H1 (cell line): ENCODE measurements around the gene KIDINS220. TPM values are rescaled to one million over a fixed set of nuclear protein-coding genes. Genes with fewer than 3 reads are reported as not detected.
A peak's percentile ranks its signal among the peaks of the same experiment; 100 is the strongest.

Experiments
- CTCF ChIA-PET: fragments of 300-600 bp; sonication (Branson Sonifier 250); formaldehyde crosslinking; loops from one replicate; lab custom pipeline; 2021; ENCODE audit not compliant: partially characterized antibody; lab: Charles Lee
- POLR2A ChIA-PET: fragments of 300-600 bp; sonication (Branson Sonifier 250); formaldehyde crosslinking; loops from one replicate; lab custom pipeline; 2021; ENCODE audit warnings: inconsistent platforms; ENCODE audit not compliant: partially characterized antibody; lab: Charles Lee
- DNase-seq, 2 experiments: peaks; one replicate each; pipeline versions ENCODE4 v3.0.0 to v3.0.0-alpha.2; 2010 to 2022; ENCODE audit warnings: low spot score in 2 of 2, low read depth in 1 of 2, mixed read lengths in 1 of 2
- FAIRE-seq: peaks from 2 replicates; lab custom pipeline; 2011; peaks lifted over from hg19 to GRCh38; lab: Jason Lieb, UNC
- H2AFZ ChIP-seq: 2 replicates; pipeline ENCODE4 v1.8.1; 2012; ENCODE audit warnings: low read length, inconsistent platforms
- H2AK5ac ChIP-seq: 2 replicates; pipeline ENCODE4 v1.6.1; 2013; ENCODE audit warnings: low read depth, low read length
- H2BK120ac ChIP-seq: replicated peaks from 2 replicates; pipeline ENCODE3; 2013; ENCODE audit warnings: low read depth, low read length, inconsistent platforms
- H2BK12ac ChIP-seq: 2 replicates; pipeline ENCODE4 v1.6.1; 2013; ENCODE audit warnings: low read depth, low read length
- H2BK15ac ChIP-seq: 2 replicates; pipeline ENCODE4 v1.6.1; 2013; ENCODE audit warnings: low read length
- H2BK20ac ChIP-seq: 2 replicates; pipeline ENCODE4 v1.6.1; 2013; ENCODE audit warnings: low read length
- H2BK5ac ChIP-seq: 2 replicates; pipeline ENCODE4 v1.6.1; 2013; ENCODE audit warnings: low read depth, low read length
- H3K14ac ChIP-seq: 2 replicates; pipeline ENCODE4 v1.6.1; 2013; ENCODE audit warnings: inconsistent platforms; ENCODE audit not compliant: insufficient read length
- H3K18ac ChIP-seq: 2 replicates; pipeline ENCODE4 v1.6.1; 2013; ENCODE audit warnings: low read length; ENCODE audit errors: extremely low read depth
- H3K23ac ChIP-seq: 2 replicates; pipeline ENCODE4 v1.6.1; 2013; ENCODE audit warnings: inconsistent platforms; ENCODE audit not compliant: insufficient read length
- H3K23me2 ChIP-seq: 2 replicates; pipeline ENCODE4 v1.6.1; 2013; ENCODE audit warnings: low read depth, low read length
- H3K27ac ChIP-seq: 2 replicates; pipeline ENCODE4 v1.6.1; 2011; ENCODE audit warnings: low read depth, low read length, inconsistent platforms
- H3K27me3 ChIP-seq, 4 experiments: replicated peaks in 1 of 4; 1 replicate in 1 of 4; 2 replicates in 3 of 4; pipeline versions ENCODE4 v1.6.1 to v1.8.1; 2011 to 2013; ENCODE audit warnings: low read length in 3 of 4, mild to moderate bottlenecking in 3 of 4, inconsistent platforms in 2 of 4, mixed read lengths in 2 of 4, moderate library complexity in 1 of 4; ENCODE audit not compliant: control insufficient read depth in 3 of 4, insufficient read depth in 3 of 4; ENCODE audit errors: extremely low read depth in 1 of 4
- H3K36me3 ChIP-seq, 4 experiments: 2 replicates each; pipeline versions ENCODE4 v1.6.1 to v1.8.1; 2011 to 2013; ENCODE audit warnings: mild to moderate bottlenecking in 4 of 4, low read length in 3 of 4, moderate library complexity in 2 of 4, control low read depth in 1 of 4, inconsistent platforms in 1 of 4; ENCODE audit not compliant: insufficient read depth in 4 of 4, control insufficient read depth in 2 of 4
- H3K4ac ChIP-seq: replicated peaks from 2 replicates; pipeline ENCODE3; 2013; ENCODE audit warnings: low read length, low read depth, mixed read lengths, inconsistent platforms; ENCODE audit not compliant: insufficient read length
- H3K4me1 ChIP-seq, 4 experiments: replicated peaks in 1 of 4; 1 replicate in 1 of 4; 2 replicates in 3 of 4; pipeline versions ENCODE4 v1.6.1 to v1.8.1; 2011 to 2013; ENCODE audit warnings: low read length in 3 of 4, inconsistent platforms in 2 of 4, mixed read lengths in 1 of 4; ENCODE audit not compliant: insufficient read depth in 4 of 4, control insufficient read depth in 3 of 4
- H3K4me2 ChIP-seq, 2 experiments: 2 replicates each; pipeline versions ENCODE4 v1.6.1 to v1.8.1; 2011 to 2013; ENCODE audit warnings: low read depth in 2 of 2, low read length in 2 of 2, control low read depth in 1 of 2, inconsistent platforms in 1 of 2, mild to moderate bottlenecking in 1 of 2; ENCODE audit not compliant: insufficient read depth in 1 of 2
- H3K4me3 ChIP-seq, 4 experiments: fragments of 200-600, 300-600 bp in 1 of 4; sonication (generic), shearing (Covaris generic), sonication (Bioruptor Twin) in 1 of 4; 2 replicates each; pipeline versions ENCODE4 v1.5.1 to v1.8.1; 2011 to 2016; ENCODE audit warnings: low read length in 4 of 4, low read depth in 3 of 4, control low read depth in 2 of 4, inconsistent platforms in 2 of 4, mild to moderate bottlenecking in 2 of 4, mixed read lengths in 1 of 4, moderate library complexity in 1 of 4; ENCODE audit not compliant: insufficient read depth in 2 of 4; ENCODE audit errors: extremely low read depth in 1 of 4
- H3K56ac ChIP-seq: replicated peaks from 2 replicates; pipeline ENCODE3; 2013; ENCODE audit warnings: low read depth, mild to moderate bottlenecking, mixed read lengths, low read length, inconsistent platforms; ENCODE audit not compliant: insufficient read length
- H3K79me1 ChIP-seq: 2 replicates; pipeline ENCODE4 v1.6.1; 2013; ENCODE audit warnings: low read depth, low read length, control low read depth
- H3K79me2 ChIP-seq, 2 experiments: 2 replicates each; pipeline versions ENCODE4 v1.6.1 to v1.8.1; 2012 to 2013; ENCODE audit warnings: low read length in 2 of 2, mild to moderate bottlenecking in 2 of 2, inconsistent platforms in 1 of 2; ENCODE audit not compliant: insufficient read depth in 2 of 2, control insufficient read depth in 1 of 2
- H3K9ac ChIP-seq, 4 experiments: replicated peaks in 1 of 4; 1 replicate in 1 of 4; 2 replicates in 3 of 4; pipeline versions ENCODE4 v1.6.1 to v1.8.1; 2011 to 2013; ENCODE audit warnings: low read depth in 3 of 4, low read length in 3 of 4, control low read depth in 2 of 4, mild to moderate bottlenecking in 2 of 4, moderate library complexity in 2 of 4, inconsistent platforms in 1 of 4; ENCODE audit errors: extremely low read depth in 1 of 4
- H3K9me3 ChIP-seq, 2 experiments: 2 replicates each; pipeline versions ENCODE4 v1.6.1 to v1.8.1; 2012 to 2013; ENCODE audit warnings: mild to moderate bottlenecking in 2 of 2, moderate library complexity in 2 of 2, control low read depth in 1 of 2, inconsistent platforms in 1 of 2, low read depth in 1 of 2, low read length in 1 of 2, mixed read lengths in 1 of 2; ENCODE audit not compliant: insufficient read depth in 2 of 2
- H4K20me1 ChIP-seq, 2 experiments: replicated peaks in 1 of 2; 2 replicates each; pipeline versions ENCODE3 to v1.8.1; 2011 to 2013; ENCODE audit warnings: inconsistent platforms in 2 of 2, low read length in 2 of 2, mild to moderate bottlenecking in 1 of 2; ENCODE audit not compliant: insufficient read depth in 2 of 2, control insufficient read depth in 1 of 2
- H4K5ac ChIP-seq: 2 replicates; pipeline ENCODE4 v1.6.1; 2013; ENCODE audit warnings: low read length, low read depth, mixed read lengths, inconsistent platforms; ENCODE audit not compliant: insufficient read length
- H4K8ac ChIP-seq: 2 replicates; pipeline ENCODE4 v1.8.0; 2013; ENCODE audit warnings: mild to moderate bottlenecking, moderate library complexity, low read length, inconsistent platforms; ENCODE audit not compliant: insufficient read depth; ENCODE audit errors: extremely low read depth
- H4K91ac ChIP-seq: replicated peaks from 2 replicates; pipeline ENCODE3; 2013; ENCODE audit warnings: low read length, mixed read lengths, inconsistent platforms; ENCODE audit not compliant: insufficient read length
- CBX8 ChIP-seq: fragments of 300-800, 300-1000 bp; sonication (generic); IDR thresholded peaks from 2 replicates; pipeline ENCODE4 v1.7.1; 2016; ENCODE audit warnings: low read depth, low read length, borderline replicate concordance
- CHD2 ChIP-seq: IDR thresholded peaks from 2 replicates; pipeline ENCODE4 v1.6.1; 2012; ENCODE audit warnings: low read length, improper control_type of control experiment
- CREB1 ChIP-seq: IDR thresholded peaks from 2 replicates; pipeline ENCODE4 v1.6.1; 2012; ENCODE audit warnings: inconsistent platforms
- CTBP2 ChIP-seq: IDR thresholded peaks from 2 replicates; pipeline ENCODE4 v1.7.0; 2011; ENCODE audit warnings: borderline replicate concordance, mild to moderate bottlenecking, moderate library complexity, mixed read lengths, low read length; ENCODE audit not compliant: insufficient read depth, insufficient read length
- FOSL1 ChIP-seq: IDR thresholded peaks from 2 replicates; pipeline ENCODE4 v1.6.1; 2011; ENCODE audit warnings: mild to moderate bottlenecking, low read depth, low read length, moderate library complexity; ENCODE audit not compliant: insufficient read depth
- HDAC6 ChIP-seq: IDR thresholded peaks from one replicate; pipeline ENCODE4 v1.7.1; 2012; ENCODE audit warnings: low read depth, mild to moderate bottlenecking, inconsistent platforms, low read length, moderate library complexity
- JUND ChIP-seq: IDR thresholded peaks from 2 replicates; pipeline ENCODE4 v1.6.1; 2011; ENCODE audit warnings: mild to moderate bottlenecking, improper control_type of control experiment, low read length
- POLR2A ChIP-seq, 2 experiments: IDR thresholded peaks; 1 replicate in 1 of 2; 2 replicates in 1 of 2; pipeline ENCODE4 v1.6.1; 2011; ENCODE audit warnings: low read depth in 2 of 2, low read length in 2 of 2, mild to moderate bottlenecking in 2 of 2; ENCODE audit errors: control extremely low read depth in 1 of 2
- SIRT6 ChIP-seq: IDR thresholded peaks from one replicate; pipeline ENCODE4 v1.7.1; 2012; ENCODE audit warnings: low read length, inconsistent platforms
- SIX5 ChIP-seq: IDR thresholded peaks from 2 replicates; pipeline ENCODE4 v1.6.1; 2011; ENCODE audit warnings: mild to moderate bottlenecking, low read depth, low read length
- SP4 ChIP-seq: IDR thresholded peaks from 2 replicates; pipeline ENCODE4 v1.6.1; 2012; ENCODE audit warnings: low read length, inconsistent platforms
- TBP ChIP-seq: IDR thresholded peaks from 2 replicates; pipeline ENCODE4 v1.6.1; 2011; ENCODE audit warnings: low read depth, low read length, improper control_type of control experiment
- WGBS, 2 experiments: shearing (Covaris generic) in 1 of 2; methylation state at CpG; one replicate each; pipeline versions ENCODE4 v1.1.6 to v1.1.7; 2013 to 2015; ENCODE audit warnings: low lambda C conversion rate in 2 of 2, mixed read lengths in 2 of 2, inconsistent platforms in 1 of 2, low coverage in 1 of 2, missing lambda C conversion rate in 1 of 2; ENCODE audit not compliant: insufficient replicate concordance in 2 of 2, insufficient coverage in 1 of 2, insufficient read length in 1 of 2; ENCODE audit errors: extremely low coverage in 1 of 2, missing lambda C conversion rate in 1 of 2; 5-methylcytosine and 5-hydroxymethylcytosine counted together
- polyA plus RNA-seq, 7 experiments: library from polyadenylated mRNA; depleted of rRNA in 3 of 7; stranded (reverse) in 5 of 7; unstranded in 2 of 7; fragments of >200 nt in 5 of 7; fragments of 200-250 nt in 2 of 7; gene quantifications; 1 replicate in 5 of 7; 2 replicates in 1 of 7; 4 replicates in 1 of 7; pipeline versions ENCODE4 v1.2.1 to v1.2.3, GENCODE V29; 2011 to 2013; ENCODE audit warnings: missing spikeins in 2 of 7, mixed read lengths in 2 of 7
- total RNA-seq: library from RNA; stranded (reverse); fragmentation: NEBNext Ultra II Directional; extraction: Animal tissue kit (Norgen Biotek cat#: 25700); gene quantifications from 2 replicates; pipeline ENCODE4 v1.2.1, GENCODE V29; 2021

KIDINS220 gene
- total and polyA plus RNA-seq, 2 of the 8 experiments (the other 6 are each of a cell fraction or from before 2014, with no cell fraction given) = 21.2 to 27.1 TPM

DNA sequence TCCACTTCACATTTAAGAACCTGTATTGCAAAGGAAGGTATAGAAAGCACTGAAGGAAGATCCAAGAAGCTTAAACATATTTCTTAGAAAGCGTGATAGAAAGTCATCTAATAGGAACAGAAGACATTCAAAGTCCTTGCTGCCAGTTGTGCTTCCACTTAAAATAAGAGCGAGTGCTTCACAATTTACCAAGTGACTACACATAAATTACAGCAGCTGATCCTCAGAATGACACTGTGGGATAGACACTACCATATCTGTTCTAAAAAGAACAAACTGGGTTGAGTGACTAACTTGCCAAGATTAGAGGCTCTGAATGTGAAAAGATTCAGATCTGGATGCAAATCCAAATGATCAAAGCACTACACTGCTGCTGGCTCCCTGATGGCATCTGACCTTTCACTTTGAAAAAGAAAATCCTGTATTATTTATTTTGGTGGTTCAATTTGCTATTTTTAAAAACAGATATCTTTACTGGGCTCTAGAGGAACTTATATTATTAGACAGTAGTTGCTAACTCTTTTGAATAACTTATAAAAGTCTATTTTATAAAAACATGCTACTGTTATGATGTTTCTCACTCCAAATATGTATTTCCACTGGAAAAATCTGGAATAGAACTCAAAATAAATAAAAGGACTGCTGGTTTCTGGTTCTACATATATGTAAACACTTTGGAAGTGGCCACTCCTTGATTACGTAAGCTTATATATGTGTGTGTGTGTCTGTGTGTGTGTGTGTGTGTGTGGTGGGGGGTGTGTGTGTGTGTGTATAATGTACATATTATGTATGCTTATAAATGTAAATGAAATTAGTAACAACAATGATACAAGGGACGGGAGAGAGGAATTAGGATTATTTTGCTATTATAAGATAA lies 57.4 kb downstream of the KIDINS220 start:
- TF ChIP-seq FOSL1 (no peak), SIRT6 (no peak), CBX8 (no peak), HDAC6 (no peak), POLR2A (IDR thresholded peaks at IDR 0.05; ENCODE audit: control extremely low read depth in 1 of 2, low read depth in 2 of 2, low read length in 2 of 2) (no peak), TBP (no peak), SP4 (no peak), JUND (no peak), CHD2 (no peak), SIX5 (no peak), CTBP2 (no peak), CREB1 (no peak)
- TF ChIP-seq, all 59 proteins: peak for 0
- no peak overlapping the region for H2BK20ac ChIP-seq
- no peak overlapping the region for H3K27ac ChIP-seq
- H4K5ac ChIP-seq = no peak overlapping the region
- no peaks in the 10 kb centered on the region for H3K79me2 ChIP-seq
- H3K4me3 ChIP-seq = no peak overlapping the region
- ChIA-PET POLR2A (no interaction called here), CTCF (no interaction called here)
- H3K14ac ChIP-seq = no peak overlapping the region
- H4K91ac ChIP-seq = no peak overlapping the region
- H3K9me3 ChIP-seq = no peaks in the 10 kb centered on the region
- no peak overlapping the region for H3K56ac ChIP-seq
- H4K20me1 ChIP-seq = peaks cover 0 to 2% of the 10 kb centered on the region in 2 experiments
- H3K36me3 ChIP-seq = peaks cover 0 to 16% (median 5%) of the 10 kb centered on the region in 4 experiments; a peak in 6 of 8 replicates
- no peaks in the 10 kb centered on the region for H3K79me1 ChIP-seq
- no peak overlapping the region for H2BK120ac ChIP-seq
- H2AK5ac ChIP-seq = no peak overlapping the region
- no peaks in the 10 kb centered on the region for H3K4me1 ChIP-seq
- H2BK5ac ChIP-seq = no peak overlapping the region
- no peak overlapping the region for H2BK12ac ChIP-seq
- H3K4me2 ChIP-seq = no peak overlapping the region
- peaks cover 2% of the 10 kb centered on the region; the same call in 1 of the 2 replicates for H3K23me2 ChIP-seq
- H3K4ac ChIP-seq = no peak overlapping the region
- no peak overlapping the region for H3K23ac ChIP-seq
- peak overlapping the region in 1 of 4 experiments; percentile 34; a peak in 1 of 7 replicates for H3K9ac ChIP-seq
- 93% methylated on average over 4 of the region's 4 CpGs; no CpG with 5 or more reads in 1 of the 2 experiments for WGBS, 2 experiments
- H3K18ac ChIP-seq = no peak overlapping the region
- H3K27me3 ChIP-seq = no peaks in the 10 kb centered on the region
- no peak overlapping the region for H4K8ac ChIP-seq
- H2AFZ ChIP-seq = no peak overlapping the region
- DNase-seq (no peak), FAIRE-seq (no peak)
- no peak overlapping the region for H2BK15ac ChIP-seq
